ENCODE results near the gene DTNB.

GRCh38 chr2:25377822-25378421 lies 295.5 kb downstream of the DTNB start:
- no peak for TF ChIP-seq CTCF (IDR thresholded peaks at IDR 0.05; ENCODE audit: poor library complexity, severe bottlenecking)
- TF ChIP-seq EZH2 (IDR thresholded peaks at IDR 0.05; ENCODE audit: borderline replicate concordance, insufficient read depth, low read length, poor library complexity, severe bottlenecking), result no peak
- TF ChIP-seq REST (IDR thresholded peaks at IDR 0.05; ENCODE audit: borderline replicate concordance), result no peak
- no peak for TF ChIP-seq EP300 (conservative IDR thresholded peaks at IDR 0.05; ENCODE audit: poor library complexity, severe bottlenecking)
- TF ChIP-seq RAD21 (conservative IDR thresholded peaks at IDR 0.05), result no peak
- TF ChIP-seq POLR2AphosphoS5 (IDR thresholded peaks at IDR 0.05), result no peak
- no peak for TF ChIP-seq MXI1 (conservative IDR thresholded peaks at IDR 0.05; ENCODE audit: poor library complexity, severe bottlenecking)
